ENCODE measurements around the gene LRRC55. TPM values are rescaled to one million over a fixed set of nuclear protein-coding genes. Genes with fewer than 3 reads are reported as not detected.

Gene LRRC55
- total RNA-seq, 4 donors from 2014 or later, result 0.13 TPM; not detected in 3

DNA sequence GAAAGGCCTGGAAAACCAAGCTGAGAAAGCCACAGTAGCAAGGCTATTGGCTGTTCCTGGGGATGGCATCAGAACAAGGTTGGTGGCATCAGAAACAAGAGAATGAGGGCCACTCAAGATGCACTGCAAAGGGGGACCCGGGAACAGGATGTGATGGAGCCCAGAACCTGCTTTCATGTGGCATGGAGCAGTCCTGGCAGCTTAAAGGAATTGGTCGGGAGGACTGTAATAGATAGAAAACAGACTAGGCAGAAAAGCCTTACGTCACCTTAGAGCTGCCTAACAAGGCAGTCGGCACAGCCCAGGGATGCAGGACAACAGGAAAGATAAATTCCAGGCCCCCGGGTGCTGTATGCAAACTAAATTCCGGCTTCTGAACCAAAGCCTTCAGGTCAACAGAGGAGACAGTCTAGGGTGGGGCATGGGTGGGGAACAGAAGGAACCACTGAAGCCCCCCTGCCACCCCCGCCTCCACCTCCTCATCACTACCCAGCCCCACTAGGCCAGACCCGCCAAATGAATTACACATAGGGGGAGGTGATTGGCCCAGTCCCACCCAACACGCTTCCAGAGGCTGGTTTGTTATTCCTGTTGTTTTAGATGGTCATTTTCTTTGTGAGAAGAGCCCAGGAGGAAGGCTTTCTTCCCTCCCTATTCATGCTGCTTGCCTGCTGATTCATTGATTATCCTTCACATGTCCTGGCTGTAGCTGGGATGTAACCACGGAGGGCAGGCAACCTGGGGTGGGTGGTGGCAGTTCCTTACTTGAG is 25.7 kb upstream of the LRRC55 start:
- H3K4me1 ChIP-seq, result no peaks in the 10 kb centered on the region
- H3K27ac ChIP-seq, result no peak overlapping the region
- no peaks in the 10 kb centered on the region for H3K36me3 ChIP-seq
- no peak overlapping the region for H3K4me3 ChIP-seq
- TF ChIP-seq, protein P1, sequence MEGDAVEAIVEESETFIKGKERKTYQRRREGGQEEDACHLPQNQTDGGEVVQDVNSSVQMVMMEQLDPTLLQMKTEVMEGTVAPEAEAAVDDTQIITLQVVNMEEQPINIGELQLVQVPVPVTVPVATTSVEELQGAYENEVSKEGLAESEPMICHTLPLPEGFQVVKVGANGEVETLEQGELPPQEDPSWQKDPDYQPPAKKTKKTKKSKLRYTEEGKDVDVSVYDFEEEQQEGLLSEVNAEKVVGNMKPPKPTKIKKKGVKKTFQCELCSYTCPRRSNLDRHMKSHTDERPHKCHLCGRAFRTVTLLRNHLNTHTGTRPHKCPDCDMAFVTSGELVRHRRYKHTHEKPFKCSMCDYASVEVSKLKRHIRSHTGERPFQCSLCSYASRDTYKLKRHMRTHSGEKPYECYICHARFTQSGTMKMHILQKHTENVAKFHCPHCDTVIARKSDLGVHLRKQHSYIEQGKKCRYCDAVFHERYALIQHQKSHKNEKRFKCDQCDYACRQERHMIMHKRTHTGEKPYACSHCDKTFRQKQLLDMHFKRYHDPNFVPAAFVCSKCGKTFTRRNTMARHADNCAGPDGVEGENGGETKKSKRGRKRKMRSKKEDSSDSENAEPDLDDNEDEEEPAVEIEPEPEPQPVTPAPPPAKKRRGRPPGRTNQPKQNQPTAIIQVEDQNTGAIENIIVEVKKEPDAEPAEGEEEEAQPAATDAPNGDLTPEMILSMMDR (IDR thresholded peaks at IDR 0.05), result no peak
- TF ChIP-seq POLR2A (IDR thresholded peaks at IDR 0.05), result no peak
- no peak for DNase-seq
- H3K27me3 ChIP-seq, result no peaks in the 10 kb centered on the region
- H3K9me3 ChIP-seq, result no peaks in the 10 kb centered on the region

DNA sequence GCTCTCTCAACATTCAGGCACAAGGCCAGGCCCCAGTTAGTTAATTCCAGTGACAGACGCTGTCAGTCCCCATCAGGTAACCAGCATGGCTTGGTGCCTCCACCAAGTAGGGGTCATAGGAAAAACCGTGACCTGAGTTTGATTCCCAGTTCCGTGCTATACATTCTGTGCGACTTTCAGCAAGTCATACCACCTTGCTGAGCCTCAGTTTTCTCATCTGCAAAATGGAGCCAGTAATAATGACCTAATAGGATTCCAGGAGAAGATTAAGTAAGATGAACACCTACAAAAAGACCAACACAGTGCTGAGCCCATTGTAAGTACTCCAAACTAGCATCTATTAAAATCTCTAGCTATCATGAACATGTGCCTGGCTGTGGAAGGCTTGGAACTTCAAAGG is 24.8 kb upstream of the LRRC55 start:
- Histone ChIP-seq H3K4me3 (no peak overlapping the region), H3K4me1 (no peaks in the 10 kb centered on the region), H3K9me3 (no peaks in the 10 kb centered on the region), H3K36me3 (no peaks in the 10 kb centered on the region), H3K27me3 (no peaks in the 10 kb centered on the region), H3K27ac (no peak overlapping the region)
- TF ChIP-seq POLR2A (IDR thresholded peaks at IDR 0.05), result no peak
- TF ChIP-seq, protein P1 (IDR thresholded peaks at IDR 0.05), result no peak
- no peak for DNase-seq

DNA sequence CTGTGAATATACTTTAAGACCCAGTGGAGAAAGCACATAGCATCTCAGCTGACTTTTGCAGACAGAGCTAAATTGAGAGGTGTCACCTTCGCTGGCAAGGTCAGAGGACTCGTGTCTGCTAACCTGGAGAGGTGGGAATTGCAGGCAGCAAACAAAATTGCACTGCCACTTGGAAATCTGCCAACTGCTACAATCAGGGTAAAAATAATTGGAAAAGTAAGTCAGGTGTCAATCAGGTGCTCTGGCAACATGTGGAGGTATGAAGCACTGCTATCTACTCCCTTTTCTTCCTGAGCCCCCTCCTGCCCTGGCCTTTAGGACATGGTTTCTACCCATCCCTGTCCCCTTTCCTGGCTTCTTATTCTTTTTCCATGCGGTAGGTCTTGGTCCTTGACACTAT is 24.1 kb upstream of the LRRC55 start:
- no peaks in the 10 kb centered on the region for H3K4me1 ChIP-seq
- no peaks in the 10 kb centered on the region for H3K36me3 ChIP-seq
- DNase-seq, result no peak
- H3K27ac ChIP-seq, result no peak overlapping the region
- no peak overlapping the region for H3K4me3 ChIP-seq
- H3K9me3 ChIP-seq, result no peaks in the 10 kb centered on the region
- H3K27me3 ChIP-seq, result no peaks in the 10 kb centered on the region
- TF ChIP-seq, protein P1 (IDR thresholded peaks at IDR 0.05), result no peak
- no peak for TF ChIP-seq POLR2A (IDR thresholded peaks at IDR 0.05)

DNA sequence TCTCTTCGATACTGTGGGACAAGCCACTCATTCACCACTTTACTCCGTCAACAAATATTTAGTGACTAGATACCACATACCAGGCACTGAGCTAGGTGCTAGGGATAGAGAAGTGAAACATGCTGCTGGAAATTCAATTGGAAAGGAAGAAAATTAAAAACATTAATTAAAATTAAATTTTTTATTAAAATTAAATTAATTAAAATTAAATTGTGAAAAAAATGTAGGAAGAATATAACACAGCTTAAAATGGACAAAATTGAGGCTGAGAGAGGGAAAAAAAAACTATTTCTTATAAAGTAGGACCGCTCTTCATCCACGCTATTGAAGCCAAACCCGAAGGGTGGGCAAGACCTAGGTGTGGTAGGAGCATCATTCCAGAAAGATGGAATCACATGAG is 23.6 kb upstream of the LRRC55 start:
- no peak for TF ChIP-seq POLR2A (IDR thresholded peaks at IDR 0.05)
- TF ChIP-seq, protein P1 (IDR thresholded peaks at IDR 0.05), result no peak
- Histone ChIP-seq H3K36me3 (no peaks in the 10 kb centered on the region), H3K4me3 (no peak overlapping the region), H3K9me3 (no peaks in the 10 kb centered on the region), H3K27ac (no peak overlapping the region), H3K4me1 (no peaks in the 10 kb centered on the region), H3K27me3 (no peaks in the 10 kb centered on the region)
- DNase-seq, result no peak

DNA sequence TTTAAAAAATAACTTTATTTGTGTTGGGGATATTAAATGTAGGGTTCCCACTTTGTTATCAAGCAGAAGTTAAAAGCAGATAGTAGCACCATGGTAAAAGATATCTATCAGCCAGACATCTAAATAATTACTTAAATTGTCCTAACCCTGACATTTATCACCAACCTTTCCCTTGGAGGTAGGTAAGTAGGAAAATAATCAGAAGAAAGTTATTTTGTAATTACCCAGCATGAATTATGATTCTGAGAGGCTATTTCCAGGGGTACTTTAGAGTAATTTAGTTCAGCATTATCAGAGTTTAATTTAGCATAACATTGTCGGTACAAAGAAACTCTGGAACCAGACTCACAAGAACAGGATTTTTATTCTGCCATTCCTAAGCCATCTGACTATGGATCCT is 23.2 kb upstream of the LRRC55 start:
- no peaks in the 10 kb centered on the region for H3K36me3 ChIP-seq
- TF ChIP-seq, protein P1 (IDR thresholded peaks at IDR 0.05), result no peak
- TF ChIP-seq POLR2A (IDR thresholded peaks at IDR 0.05), result no peak
- H3K9me3 ChIP-seq, result no peaks in the 10 kb centered on the region
- no peak overlapping the region for H3K27ac ChIP-seq
- no peaks in the 10 kb centered on the region for H3K27me3 ChIP-seq
- no peak for DNase-seq
- H3K4me3 ChIP-seq, result no peak overlapping the region
- no peaks in the 10 kb centered on the region for H3K4me1 ChIP-seq
